A549 treated with DMSO at 1 μM for 4 hours (cell line): ENCODE measurements around the gene RBPMS2. TPM values are rescaled to one million over a fixed set of nuclear protein-coding genes. Genes with fewer than 3 reads are reported as not detected.

ENCODE experiments used
- total RNA-seq: library from RNA; stranded (reverse); fragments of 200-300 nt; extraction: Qiagen RNA extraction; gene quantifications from 5 replicates; pipeline ENCODE4 v1.2.3, GENCODE V29; 2022; ENCODE audit warnings: low read depth

RBPMS2 gene
- total RNA-seq = 7.5 to 9.4 TPM (median 8.4 TPM) in 5 replicates

DNA sequence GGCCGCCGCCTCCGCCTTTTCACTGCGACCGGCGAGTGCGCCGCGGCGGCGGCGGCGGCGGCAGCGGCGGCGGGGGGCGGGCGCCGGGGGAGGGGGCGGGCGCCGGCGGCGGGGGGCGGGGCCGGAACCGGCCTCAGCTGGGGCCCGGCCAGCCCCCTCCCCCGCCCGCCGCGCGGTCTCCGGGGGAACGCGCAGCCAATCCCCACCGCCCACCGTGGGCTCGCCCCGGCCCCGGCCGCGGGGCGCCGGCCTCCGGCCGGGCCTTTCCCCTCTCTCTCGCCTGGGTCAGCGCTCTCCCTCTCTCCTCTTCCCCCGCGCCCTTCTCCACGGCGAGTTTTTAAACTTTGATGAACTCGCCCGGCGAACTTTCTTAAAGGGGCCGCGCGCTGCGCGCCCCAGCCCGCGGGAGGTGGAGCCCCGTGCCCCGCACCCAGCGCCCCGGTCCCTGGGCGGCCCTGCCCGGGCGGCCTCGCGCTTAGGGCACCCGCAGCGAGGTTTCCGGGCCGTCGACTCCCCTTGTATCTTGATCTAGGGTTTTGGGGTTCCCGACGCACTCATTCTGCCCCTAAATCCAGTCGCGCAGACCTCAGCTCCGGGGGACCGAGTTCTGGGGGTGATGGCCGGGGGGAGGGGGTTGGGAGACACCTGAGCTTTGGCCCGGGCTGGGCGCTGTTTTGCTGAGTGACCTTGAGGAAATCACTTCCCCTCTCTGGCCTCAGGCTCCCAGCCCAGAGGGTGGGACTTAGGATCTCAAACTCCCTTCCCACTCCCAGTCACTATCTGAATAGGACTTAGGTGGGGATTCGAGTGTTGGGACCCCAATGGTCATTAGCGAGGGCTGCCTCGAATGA lies at the start of gene RBPMS2:
Gene RBPMS2, minus strand, starts transcription at position 39 of the 851 bp plus-strand sequence. CDS start 270 bp downstream, outside the sequence.

Other genes starting within 250 kb of the RBPMS2 start
- 13.2 to 23.5 TPM (median 21.1 TPM) in 5 replicates for gene PIF1, start 50.1 kb upstream of the RBPMS2 start, total RNA-seq
- gene PLEKHO2, start 66.3 kb upstream of the RBPMS2 start, total RNA-seq = 6.1 to 7.7 TPM (median 6.8 TPM) in 5 replicates
- gene ANKDD1A, start 136.3 kb upstream of the RBPMS2 start, total RNA-seq = 1.5 to 2.1 TPM (median 1.9 TPM) in 5 replicates
- gene SPG21, start 214.3 kb upstream of the RBPMS2 start, total RNA-seq = 114 to 142 TPM (median 130 TPM) in 5 replicates